GM12864 (cell line): Measurements from ENCODE around the gene ZNF500.

Source experiments
- DNase-seq: peaks from one replicate; pipeline ENCODE4 v3.0.0-alpha.2; 2011; ENCODE audit warnings: low read depth
- H3K4me3 ChIP-seq: 2 replicates; pipeline ENCODE4 v1.5.1; 2011; ENCODE audit warnings: mild to moderate bottlenecking, low read depth, low read length, control low read depth
- TF ChIP-seq, protein P1 (sequence below): IDR thresholded peaks from 2 replicates; pipeline ENCODE4 v1.5.1; 2011; ENCODE audit warnings: low read depth, mild to moderate bottlenecking, moderate library complexity, low read length, control low read depth, inconsistent platforms; ENCODE audit errors: missing control alignments

The ZNF500 gene

DNA sequence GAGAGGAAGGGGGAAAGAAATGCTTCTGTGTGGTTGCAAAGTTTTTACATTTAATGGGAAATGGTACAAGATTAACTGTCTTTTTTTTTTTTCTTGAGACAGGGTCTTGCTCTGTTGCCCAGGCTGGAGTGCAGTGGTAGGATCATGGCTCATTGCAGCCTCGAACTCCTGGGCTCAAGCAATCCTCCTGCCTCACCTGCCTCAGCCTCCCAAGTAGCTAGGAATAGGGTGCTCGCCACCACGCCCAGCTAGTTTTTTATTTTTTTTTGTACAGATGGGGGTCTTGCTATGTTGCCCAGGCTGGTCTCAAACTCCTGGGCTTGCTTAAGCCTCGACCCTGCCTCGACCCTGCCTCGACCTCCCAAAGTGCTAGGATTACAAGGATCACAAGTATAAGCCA lies 39.3 kb upstream of the ZNF500 start:
- TF ChIP-seq, protein P1, sequence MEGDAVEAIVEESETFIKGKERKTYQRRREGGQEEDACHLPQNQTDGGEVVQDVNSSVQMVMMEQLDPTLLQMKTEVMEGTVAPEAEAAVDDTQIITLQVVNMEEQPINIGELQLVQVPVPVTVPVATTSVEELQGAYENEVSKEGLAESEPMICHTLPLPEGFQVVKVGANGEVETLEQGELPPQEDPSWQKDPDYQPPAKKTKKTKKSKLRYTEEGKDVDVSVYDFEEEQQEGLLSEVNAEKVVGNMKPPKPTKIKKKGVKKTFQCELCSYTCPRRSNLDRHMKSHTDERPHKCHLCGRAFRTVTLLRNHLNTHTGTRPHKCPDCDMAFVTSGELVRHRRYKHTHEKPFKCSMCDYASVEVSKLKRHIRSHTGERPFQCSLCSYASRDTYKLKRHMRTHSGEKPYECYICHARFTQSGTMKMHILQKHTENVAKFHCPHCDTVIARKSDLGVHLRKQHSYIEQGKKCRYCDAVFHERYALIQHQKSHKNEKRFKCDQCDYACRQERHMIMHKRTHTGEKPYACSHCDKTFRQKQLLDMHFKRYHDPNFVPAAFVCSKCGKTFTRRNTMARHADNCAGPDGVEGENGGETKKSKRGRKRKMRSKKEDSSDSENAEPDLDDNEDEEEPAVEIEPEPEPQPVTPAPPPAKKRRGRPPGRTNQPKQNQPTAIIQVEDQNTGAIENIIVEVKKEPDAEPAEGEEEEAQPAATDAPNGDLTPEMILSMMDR = no peak
- H3K4me3 ChIP-seq = no peak overlapping the region
- no peak for DNase-seq

DNA sequence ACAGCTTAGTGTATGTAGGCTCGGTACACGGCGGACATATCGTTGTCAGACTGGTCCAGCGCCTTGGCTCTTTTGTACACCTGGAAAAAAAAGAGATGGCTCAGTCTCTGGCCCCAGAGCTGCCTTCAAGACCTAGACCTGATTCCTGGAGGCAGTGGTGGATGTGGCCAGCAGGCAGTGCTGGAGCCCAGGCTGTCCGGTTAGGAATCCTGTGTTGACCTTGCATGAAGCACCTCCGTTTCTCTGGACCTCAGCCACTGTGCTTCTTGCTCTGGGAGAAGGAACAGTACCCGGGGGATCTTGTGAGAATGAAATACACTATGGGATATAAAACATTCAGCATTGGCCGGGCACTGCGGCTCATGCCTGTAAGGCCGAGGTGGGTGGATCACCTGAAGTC lies 38.3 kb upstream of the ZNF500 start:
- no peak for DNase-seq
- H3K4me3 ChIP-seq = no peak overlapping the region
- TF ChIP-seq, protein P1 = no peak

DNA sequence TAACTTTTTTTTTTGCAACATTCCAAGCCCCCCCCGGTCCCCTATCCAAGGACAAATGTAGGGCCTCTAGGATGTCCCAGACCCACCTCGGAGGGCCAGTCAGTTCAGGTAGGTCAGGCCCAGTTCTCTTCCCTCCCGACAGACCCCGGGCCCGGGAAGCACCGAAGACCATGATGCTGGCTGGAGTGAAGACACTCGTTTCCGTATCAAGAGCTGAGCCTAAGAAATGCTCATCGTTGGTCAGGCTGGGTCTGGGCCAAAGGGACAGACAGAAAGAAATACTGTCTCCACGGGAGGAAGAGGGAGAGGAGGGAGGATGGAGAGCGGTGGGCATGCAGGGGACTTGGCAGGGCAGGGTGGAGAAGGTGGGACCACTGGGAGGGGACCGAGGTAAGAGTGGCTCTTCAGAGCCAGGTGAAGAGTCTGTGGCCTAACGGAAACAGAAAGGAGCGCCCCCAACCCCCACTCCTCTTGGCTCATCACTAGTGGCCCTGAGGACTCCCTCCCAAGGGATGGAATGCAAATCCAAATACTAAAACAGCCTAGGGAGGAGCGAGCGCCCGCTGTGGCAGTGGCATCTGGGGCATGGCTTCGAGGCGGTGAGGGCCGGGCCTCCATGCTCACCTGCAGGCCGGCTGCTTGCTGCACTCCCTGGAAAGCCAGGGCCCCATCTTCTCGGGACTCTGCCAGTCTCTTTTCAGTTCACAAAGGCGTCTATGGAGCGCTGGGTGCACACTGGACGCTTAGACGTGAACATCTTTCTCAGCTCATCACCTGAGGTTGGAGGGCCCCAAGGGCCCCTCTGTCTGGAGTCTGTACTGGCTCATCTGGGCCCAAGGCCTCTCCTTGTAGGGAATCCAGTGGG lies 37.2 kb upstream of the ZNF500 start:
- no peak for DNase-seq
- TF ChIP-seq, protein P1 = no peak
- H3K4me3 ChIP-seq = no peak overlapping the region

DNA sequence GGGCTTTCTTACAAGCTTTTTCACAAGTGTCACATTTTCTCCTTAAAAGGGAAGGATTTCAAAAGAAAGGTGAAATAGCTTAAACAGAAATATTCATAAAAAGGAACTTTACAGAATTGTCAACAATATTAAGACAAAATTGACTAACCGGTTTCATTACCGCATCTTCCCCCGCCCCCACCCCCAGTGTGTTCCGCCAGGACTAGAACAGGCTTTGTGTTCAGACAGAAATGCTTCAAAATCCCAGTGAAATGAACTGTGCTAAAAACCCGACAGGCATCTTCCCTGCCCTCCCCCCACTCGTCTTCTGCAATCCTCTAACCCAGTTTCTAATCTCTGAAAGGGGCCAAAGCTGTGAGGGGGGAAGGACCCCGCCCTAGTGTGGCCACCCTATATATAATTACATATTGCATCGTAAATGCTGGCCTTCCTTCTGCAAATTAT lies 36.5 kb upstream of the ZNF500 start:
- TF ChIP-seq, protein P1 = no peak
- H3K4me3 ChIP-seq = no peak overlapping the region; the same call in 1 of the 2 replicates
- DNase-seq = no peak

DNA sequence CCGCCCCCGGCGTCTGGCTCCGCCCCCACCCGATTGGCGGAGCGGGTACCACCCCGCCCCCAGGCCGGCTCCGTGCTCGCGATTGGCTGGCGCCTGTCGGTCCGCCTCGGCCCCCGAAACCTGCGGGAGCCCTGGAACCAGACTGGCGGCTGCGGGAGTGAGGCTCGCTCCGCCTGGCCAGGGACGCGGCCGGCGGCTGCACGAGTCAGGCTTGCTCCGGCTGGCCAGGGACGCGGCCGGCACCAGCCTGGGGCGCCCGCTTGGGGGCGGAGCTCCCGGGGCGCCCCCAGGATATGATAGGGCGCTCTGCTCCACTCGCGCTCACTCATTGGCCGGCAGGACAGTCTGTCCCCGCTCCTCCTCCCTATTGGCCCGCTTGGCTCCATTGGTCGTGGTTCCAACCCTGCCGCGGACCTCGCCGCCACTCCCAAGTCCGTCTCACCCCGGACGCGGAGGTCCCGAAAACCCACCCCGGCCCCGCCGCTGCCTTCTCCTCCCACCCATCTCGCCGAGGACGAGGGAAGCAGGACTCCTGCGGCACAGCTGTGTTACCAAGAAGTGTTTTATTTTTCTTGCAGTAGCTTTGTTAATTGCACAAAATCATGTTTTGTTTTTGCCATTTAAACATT lies 35.8 kb upstream of the ZNF500 start:
- DNase-seq = peak; percentile 67
- TF ChIP-seq, protein P1 = no peak
- peak overlapping the region; percentile 77 for H3K4me3 ChIP-seq

DNA sequence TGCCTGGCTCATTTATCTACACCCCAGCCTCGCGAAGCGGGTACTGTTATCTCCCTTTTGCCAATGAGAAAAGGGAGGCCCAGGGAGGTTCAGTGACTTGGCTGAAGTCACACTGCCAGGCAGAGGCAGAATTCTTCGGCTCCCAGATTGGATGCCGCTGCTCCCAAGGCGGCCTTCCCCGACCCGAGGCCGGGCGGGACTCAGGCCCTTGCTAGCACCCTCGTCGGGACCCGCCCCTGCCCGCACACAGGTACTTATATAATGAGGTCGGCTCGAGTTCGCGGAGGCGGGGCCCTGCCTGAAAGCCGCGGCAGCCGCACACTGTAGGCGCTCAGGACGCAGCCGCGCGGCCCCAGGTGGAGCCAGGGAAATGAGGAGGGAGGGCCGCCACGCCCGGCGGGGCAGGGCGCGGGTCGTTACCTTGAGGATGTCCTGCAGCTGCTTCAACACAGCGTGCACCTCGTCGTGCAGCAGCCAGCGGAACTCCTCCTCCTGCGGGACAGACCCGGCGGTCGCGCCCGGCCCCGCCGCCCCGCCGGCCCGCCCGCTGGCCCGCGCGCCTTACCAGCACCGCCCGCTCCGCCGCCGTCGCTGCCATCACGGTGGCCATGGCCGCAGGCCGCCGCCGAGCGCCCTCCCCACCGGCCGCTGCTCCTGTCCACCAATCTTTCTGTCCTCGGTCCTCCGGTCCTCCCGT lies 35.1 kb upstream of the ZNF500 start, which contains the start of gene ROGDI:
Gene ROGDI (minus strand): TSS at position 672 of the 697 bp plus-strand sequence. CDS start 62 bp downstream, at position 610.
- peak; percentile 57 for DNase-seq
- TF ChIP-seq, protein P1 = no peak

More for the DNA sequence above, 35.1 kb upstream of the ZNF500 start, which contains the start of gene ROGDI:
- H3K4me3 ChIP-seq = peak within 1 kb of the TSS; percentile 77
